Osteoblast (primary cell): ENCODE results near the gene TRRAP. TPM values are rescaled to one million over a fixed set of nuclear protein-coding genes. Genes with fewer than 3 reads are reported as not detected.

ENCODE experiments used
- DNase-seq: peaks from one replicate; pipeline ENCODE4 v3.0.0; 2011; ENCODE audit warnings: low spot score, mixed read lengths; ENCODE audit not compliant: insufficient read length; ENCODE audit errors: missing footprints
- H2AFZ ChIP-seq: 2 replicates; pipeline ENCODE4 v1.6.0; 2011; ENCODE audit warnings: mild to moderate bottlenecking, low read length
- H3K27ac ChIP-seq: 2 replicates; pipeline ENCODE4 v1.5.1; 2011; ENCODE audit warnings: mild to moderate bottlenecking, low read depth, low read length, moderate library complexity
- H3K27me3 ChIP-seq: 2 replicates; pipeline ENCODE4 v1.6.0; 2012; ENCODE audit warnings: mild to moderate bottlenecking, control low read depth, inconsistent platforms, low read length, moderate library complexity; ENCODE audit not compliant: insufficient read depth
- H3K36me3 ChIP-seq: 2 replicates; pipeline ENCODE4 v1.5.1; 2011; ENCODE audit warnings: mild to moderate bottlenecking, low read length, control low read depth, moderate library complexity; ENCODE audit not compliant: insufficient read depth
- H3K4me1 ChIP-seq: 2 replicates; pipeline ENCODE4 v1.5.1; 2011; ENCODE audit warnings: mild to moderate bottlenecking, low read length, control low read depth, moderate library complexity; ENCODE audit not compliant: insufficient read depth
- H3K4me2 ChIP-seq: 2 replicates; pipeline ENCODE4 v1.6.0; 2011; ENCODE audit warnings: mild to moderate bottlenecking, low read length; ENCODE audit not compliant: insufficient read depth
- H3K4me3 ChIP-seq: fragments of 200-600 bp; sonication (generic); 3 replicates; pipeline ENCODE4 v1.5.1; 2012; ENCODE audit warnings: mild to moderate bottlenecking, low read length, inconsistent platforms; ENCODE audit not compliant: insufficient read depth
- H3K79me2 ChIP-seq: 2 replicates; pipeline ENCODE4 v1.6.0; 2012; ENCODE audit warnings: mild to moderate bottlenecking, low read length, control low read depth, inconsistent platforms; ENCODE audit not compliant: insufficient read depth
- H3K9me3 ChIP-seq: 2 replicates; pipeline ENCODE4 v1.5.1; 2011; ENCODE audit warnings: low read depth, low read length, control low read depth
- H4K20me1 ChIP-seq: 2 replicates; pipeline ENCODE4 v1.6.0; 2012; ENCODE audit warnings: mild to moderate bottlenecking, low read length, control low read depth; ENCODE audit not compliant: insufficient read depth
- total RNA-seq: library from RNA; depleted of rRNA; stranded (reverse); fragments of >200 nt; gene quantifications from 2 replicates; pipeline ENCODE4 v1.2.3, GENCODE V29; 2012
- TF ChIP-seq, protein P1 (sequence below): IDR thresholded peaks from 2 replicates; pipeline ENCODE4 v1.5.1; 2011; ENCODE audit warnings: mild to moderate bottlenecking, low read depth, low read length, moderate library complexity; ENCODE audit errors: extremely low read depth

The TRRAP gene
- total RNA-seq, 1 donor = 17.7 TPM

GRCh38 chr7:99028261-99028973 lies 150.1 kb downstream of the TRRAP start:
- Histone ChIP-seq H2AFZ (no peak overlapping the region), H3K27ac (no peak overlapping the region), H3K36me3 (peaks cover 61% of the 10 kb centered on the region), H3K4me3 (no peak overlapping the region), H3K4me1 (peaks cover 22% of the 10 kb centered on the region), H3K9me3 (no peaks in the 10 kb centered on the region), H3K79me2 (peaks cover 5% of the 10 kb centered on the region), H4K20me1 (peaks cover 4% of the 10 kb centered on the region), H3K27me3 (no peaks in the 10 kb centered on the region), H3K4me2 (no peak overlapping the region)
- DNase-seq = peak; percentile 29
- TF ChIP-seq, protein P1, sequence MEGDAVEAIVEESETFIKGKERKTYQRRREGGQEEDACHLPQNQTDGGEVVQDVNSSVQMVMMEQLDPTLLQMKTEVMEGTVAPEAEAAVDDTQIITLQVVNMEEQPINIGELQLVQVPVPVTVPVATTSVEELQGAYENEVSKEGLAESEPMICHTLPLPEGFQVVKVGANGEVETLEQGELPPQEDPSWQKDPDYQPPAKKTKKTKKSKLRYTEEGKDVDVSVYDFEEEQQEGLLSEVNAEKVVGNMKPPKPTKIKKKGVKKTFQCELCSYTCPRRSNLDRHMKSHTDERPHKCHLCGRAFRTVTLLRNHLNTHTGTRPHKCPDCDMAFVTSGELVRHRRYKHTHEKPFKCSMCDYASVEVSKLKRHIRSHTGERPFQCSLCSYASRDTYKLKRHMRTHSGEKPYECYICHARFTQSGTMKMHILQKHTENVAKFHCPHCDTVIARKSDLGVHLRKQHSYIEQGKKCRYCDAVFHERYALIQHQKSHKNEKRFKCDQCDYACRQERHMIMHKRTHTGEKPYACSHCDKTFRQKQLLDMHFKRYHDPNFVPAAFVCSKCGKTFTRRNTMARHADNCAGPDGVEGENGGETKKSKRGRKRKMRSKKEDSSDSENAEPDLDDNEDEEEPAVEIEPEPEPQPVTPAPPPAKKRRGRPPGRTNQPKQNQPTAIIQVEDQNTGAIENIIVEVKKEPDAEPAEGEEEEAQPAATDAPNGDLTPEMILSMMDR = no peak

- no peak for DNase-seq
- H3K79me2 ChIP-seq = peaks cover 5% of the 10 kb centered on the region
- TF ChIP-seq, protein P1 = no peak
- peaks cover 4% of the 10 kb centered on the region for H4K20me1 ChIP-seq
- peaks cover 73% of the 10 kb centered on the region for H3K36me3 ChIP-seq
- H3K9me3 ChIP-seq = no peaks in the 10 kb centered on the region
- H3K27ac ChIP-seq = peak overlapping the region; percentile 81
- no peak overlapping the region for H3K4me3 ChIP-seq
- H2AFZ ChIP-seq = no peak overlapping the region
- H3K4me2 ChIP-seq = no peak overlapping the region
- peaks cover 14% of the 10 kb centered on the region for H3K4me1 ChIP-seq
- no peaks in the 10 kb centered on the region for H3K27me3 ChIP-seq
Observed at GRCh38 chr7:99029466-99030435, 151.4 kb downstream of the TRRAP start.

DNA sequence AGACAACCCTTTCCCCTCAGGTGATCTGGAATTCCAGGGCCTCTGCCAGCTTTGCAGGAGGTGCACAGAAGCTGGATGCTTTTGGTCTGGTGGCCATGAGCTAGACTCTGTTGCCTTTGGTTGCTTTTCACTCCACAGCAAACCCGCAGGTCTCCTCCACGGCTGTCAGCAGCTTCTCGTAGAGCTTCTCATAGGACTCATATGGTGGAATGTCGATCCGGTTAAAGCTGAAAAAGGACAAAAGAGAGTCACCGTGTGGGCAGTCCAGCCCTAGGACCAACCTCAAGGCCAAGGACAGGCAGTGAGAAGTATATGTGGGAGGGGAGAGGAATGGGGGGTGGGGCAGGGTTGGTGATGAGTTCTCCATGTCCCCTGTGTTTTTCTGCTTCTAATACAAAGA lies 152.1 kb downstream of the TRRAP start:
- Histone ChIP-seq H4K20me1 (peaks cover 8% of the 10 kb centered on the region), H2AFZ (no peak overlapping the region), H3K9me3 (no peaks in the 10 kb centered on the region), H3K79me2 (peaks cover 5% of the 10 kb centered on the region), H3K27ac (peak overlapping the region; percentile 81), H3K4me3 (no peak overlapping the region), H3K4me2 (no peak overlapping the region), H3K4me1 (peaks cover 14% of the 10 kb centered on the region), H3K27me3 (no peaks in the 10 kb centered on the region), H3K36me3 (peaks cover 80% of the 10 kb centered on the region)
- DNase-seq = no peak
- TF ChIP-seq, protein P1 = no peak

GRCh38 chr7:99030951-99031350 lies 152.6 kb downstream of the TRRAP start:
- H3K4me1 ChIP-seq = peaks cover 14% of the 10 kb centered on the region
- H3K36me3 ChIP-seq = peaks cover 85% of the 10 kb centered on the region
- H3K9me3 ChIP-seq = no peaks in the 10 kb centered on the region

More at GRCh38 chr7:99030951-99031350, 152.6 kb downstream of the TRRAP start:
- peak overlapping the region; percentile 81 for H3K27ac ChIP-seq
- H4K20me1 ChIP-seq = peaks cover 8% of the 10 kb centered on the region
- peak; percentile 88 for DNase-seq
- H3K4me3 ChIP-seq = no peak overlapping the region
- TF ChIP-seq, protein P1 = no peak
- H3K27me3 ChIP-seq = no peaks in the 10 kb centered on the region
- H3K79me2 ChIP-seq = peaks cover 5% of the 10 kb centered on the region
- no peak overlapping the region for H2AFZ ChIP-seq
- H3K4me2 ChIP-seq = no peak overlapping the region
